Gastroesophageal sphincter (tissue), 4 donors: ENCODE measurements around the gene GBP5. TPM values are rescaled to one million over a fixed set of nuclear protein-coding genes. Genes with fewer than 3 reads are reported as not detected.
"Not testable (repeated sequence)": the region's sequence is repeated elsewhere in the genome, so short reads cannot be mapped to it uniquely, and the experiment has no call there.

Source experiments
- ATAC-seq: fragments of 150-250 bp; one replicate; pipeline ENCODE4 v1.9.1; 2016; ENCODE audit warnings: mild to moderate bottlenecking, moderate library complexity
- H3K27ac ChIP-seq, 4 donors: fragments of 200-600 bp; sonication (generic) in 3 of 4; 1 replicate in 3 of 4; 2 replicates in 1 of 4; pipeline ENCODE4 v1.5.1; 2016 to 2019
- H3K27me3 ChIP-seq: fragments of 200-600 bp; sonication (generic); one replicate; pipeline ENCODE4 v1.5.1; 2019
- H3K36me3 ChIP-seq, 2 donors: fragments of 200-600 bp; sonication (generic); one replicate each; pipeline ENCODE4 v1.5.1; 2019; ENCODE audit warnings: control low read depth in 1 of 2
- H3K4me1 ChIP-seq, 3 donors: fragments of 200-600 bp; sonication (generic); 1 replicate in 2 of 3; 2 replicates in 1 of 3; pipeline ENCODE4 v1.5.1; 2016 to 2019; ENCODE audit warnings: control low read depth in 2 of 3
- H3K4me3 ChIP-seq, 2 donors: fragments of 200-600 bp; sonication (generic); one replicate each; pipeline ENCODE4 v1.5.1; 2019; ENCODE audit warnings: mild to moderate bottlenecking in 1 of 2, moderate library complexity in 1 of 2
- H3K9me3 ChIP-seq, 3 donors: fragments of 200-600 bp; sonication (generic); one replicate each; pipeline ENCODE4 v1.5.1; 2017 to 2019; ENCODE audit warnings: control low read depth in 2 of 3
- CTCF ChIP-seq, 4 experiments: fragments of 200-600 bp in 2 of 4; fragments of 450-650 bp in 2 of 4; sonication (generic) in 1 of 4; IDR thresholded peaks; one replicate each; pipeline ENCODE4 v1.5.1; 2017 to 2019; ENCODE audit warnings: antibody characterized with exemption in 4 of 4, mild to moderate bottlenecking in 2 of 4, moderate library complexity in 2 of 4
- EP300 ChIP-seq: sonication (generic); formaldehyde crosslinking; IDR thresholded peaks from one replicate; pipeline ENCODE4 v1.6.1; 2017; ENCODE audit warnings: antibody characterized with exemption, mild to moderate bottlenecking
- POLR2A ChIP-seq, 2 donors: fragments of 450-650 bp; IDR thresholded peaks; one replicate each; pipeline ENCODE4 v1.6.1; 2017; ENCODE audit warnings: antibody characterized with exemption in 2 of 2, mild to moderate bottlenecking in 2 of 2, moderate library complexity in 1 of 2
- POLR2AphosphoS5 ChIP-seq: sonication (generic); formaldehyde crosslinking; IDR thresholded peaks from one replicate; pipeline ENCODE4 v1.6.1; 2017; ENCODE audit warnings: antibody characterized with exemption
- WGBS, 2 donors: methylation state at CpG; one replicate each; pipeline ENCODE4 v1.1.5; 2018; ENCODE audit warnings: low coverage in 1 of 2; 5-methylcytosine and 5-hydroxymethylcytosine counted together
- total RNA-seq, 4 donors: library from RNA; depleted of rRNA; stranded (reverse); fragments of >200 nt; gene quantifications; one replicate each; pipeline ENCODE4 v1.1.0, GENCODE V29; 2016

The GBP5 gene
- total RNA-seq, 4 donors from 2014 or later: 0.27 to 3.0 (median 1.8) TPM

- ATAC-seq: no peak
- Histone ChIP-seq H3K27me3 (no peaks in the 10 kb centered on the region), H3K4me1 (no peaks in the 10 kb centered on the region), H3K9me3 (no peaks in the 10 kb centered on the region), H3K4me3 (no peak overlapping the region), H3K27ac (no peak overlapping the region), H3K36me3 (no peaks in the 10 kb centered on the region)
- WGBS, 2 donors: 90 to 98% methylated on average over 2 to 6 of the region's 25 CpGs
- TF ChIP-seq POLR2A (IDR thresholded peaks at IDR 0.05) (no peak), EP300 (no peak), CTCF (IDR thresholded peaks at IDR 0.05) (no peak), POLR2AphosphoS5 (no peak)
Observed at GRCh38 chr1:89302697-89303332, 30.2 kb upstream of the GBP5 start.

GRCh38 chr1:89299739-89300463 lies 27.2 kb upstream of the GBP5 start:
- not testable (repeated sequence) for H3K36me3 ChIP-seq, H3K4me3 ChIP-seq, ATAC-seq, H3K9me3 ChIP-seq, H3K27ac ChIP-seq, H3K27me3 ChIP-seq, H3K4me1 ChIP-seq
- WGBS, 2 donors: 28 to 47% methylated on average over 3 of the region's 3 CpGs

GRCh38 chr1:89298461-89298860 lies 25.8 kb upstream of the GBP5 start:
- H3K4me3 ChIP-seq: no peak overlapping the region
- ATAC-seq: no peak
- no peaks in the 10 kb centered on the region for H3K4me1 ChIP-seq
- no peaks in the 10 kb centered on the region for H3K27me3 ChIP-seq
- no peak for TF ChIP-seq CTCF (IDR thresholded peaks at IDR 0.05)
- no peak for TF ChIP-seq POLR2A (IDR thresholded peaks at IDR 0.05)
- H3K27ac ChIP-seq: no peak overlapping the region
- H3K36me3 ChIP-seq: no peaks in the 10 kb centered on the region
- H3K9me3 ChIP-seq: no peaks in the 10 kb centered on the region

- no peak for ATAC-seq
Observed at GRCh38 chr1:89295187-89295586, 22.5 kb upstream of the GBP5 start.

GRCh38 chr1:89291276-89291675 lies 18.6 kb upstream of the GBP5 start:
- Histone ChIP-seq H3K27me3 (no peaks in the 10 kb centered on the region), H3K9me3 (no peaks in the 10 kb centered on the region), H3K36me3 (no peaks in the 10 kb centered on the region), H3K4me1 (peaks cover 0 to 14% (median 6%) of the 10 kb centered on the region in 3 donors), H3K4me3 (no peak overlapping the region), H3K27ac (no peak overlapping the region)
- TF ChIP-seq POLR2AphosphoS5 (no peak), CTCF (IDR thresholded peaks at IDR 0.05) (no peak), POLR2A (IDR thresholded peaks at IDR 0.05) (no peak)
- no peak for ATAC-seq
- WGBS, 2 donors: 100% methylated on average over 2 of the region's 2 CpGs; no CpG with 5 or more reads in 1 of the 2 donors

More at GRCh38 chr1:89295187-89295586, 22.5 kb upstream of the GBP5 start:
- no peaks in the 10 kb centered on the region for H3K27me3 ChIP-seq
- H3K27ac ChIP-seq: no peak overlapping the region
- 20% methylated on average over 1 of the region's 1 CpG; no CpG with 5 or more reads in 1 of the 2 donors for WGBS, 2 donors
- no peaks in the 10 kb centered on the region for H3K36me3 ChIP-seq
- H3K9me3 ChIP-seq: no peaks in the 10 kb centered on the region
- no peaks in the 10 kb centered on the region for H3K4me1 ChIP-seq
- no peak overlapping the region for H3K4me3 ChIP-seq
- TF ChIP-seq POLR2A (IDR thresholded peaks at IDR 0.05): no peak
- TF ChIP-seq POLR2AphosphoS5: no peak

- Histone ChIP-seq H3K27ac (no peak overlapping the region), H3K4me3 (no peak overlapping the region), H3K36me3 (no peaks in the 10 kb centered on the region), H3K27me3 (no peaks in the 10 kb centered on the region), H3K9me3 (no peaks in the 10 kb centered on the region), H3K4me1 (peaks cover 0 to 15% (median 7%) of the 10 kb centered on the region in 3 donors)
- 89 to 96% methylated on average over 2 of the region's 2 CpGs for WGBS, 2 donors
- no peak for TF ChIP-seq CTCF (IDR thresholded peaks at IDR 0.05)
- TF ChIP-seq EP300: no peak
- no peak for TF ChIP-seq POLR2AphosphoS5
- TF ChIP-seq POLR2A (IDR thresholded peaks at IDR 0.05): no peak
- ATAC-seq: no peak
Observed at GRCh38 chr1:89288051-89288340, 15.3 kb upstream of the GBP5 start.
